Measurements from ENCODE around the gene PECR. TPM values are rescaled to one million over a fixed set of nuclear protein-coding genes. Genes with fewer than 3 reads are reported as not detected.

Gene PECR
- total RNA-seq, 6 experiments from 2014 or later: 43.4 to 115 (median 80.3) TPM

- H3K4me3 ChIP-seq: no peak overlapping the region
- H3K27me3 ChIP-seq: no peaks in the 10 kb centered on the region
- H3K9me3 ChIP-seq: no peaks in the 10 kb centered on the region
- TF ChIP-seq CTCF (IDR thresholded peaks at IDR 0.05) (no peak), POLR2A (IDR thresholded peaks at IDR 0.05) (no peak)
- H3K4me1 ChIP-seq: peaks cover 0 to 9% (median 0%) of the 10 kb centered on the region in 4 donors
- no peak for ATAC-seq
- no peak for DNase-seq
- WGBS (ENCODE audit: insufficient coverage, low coverage, low lambda C conversion rate, missing lambda C conversion rate): 93% methylated on average over 3 of the region's 3 CpGs
- intact Hi-C loops (cut with DNase I): no loop called here
- no peak overlapping the region for H3K27ac ChIP-seq
- H3K36me3 ChIP-seq: no peaks in the 10 kb centered on the region
Measured at GRCh38 chr2:216104691-216105090, 23.1 kb upstream of the PECR start.

- Histone ChIP-seq H3K27me3 (no peaks in the 10 kb centered on the region), H3K4me1 (peaks cover 0 to 3% (median 0%) of the 10 kb centered on the region in 4 donors), H3K9me3 (no peaks in the 10 kb centered on the region), H3K27ac (no peak overlapping the region), H3K4me3 (no peak overlapping the region), H3K36me3 (no peaks in the 10 kb centered on the region)
- intact Hi-C loops (cut with DNase I): no loop called here
- no peak for DNase-seq
- TF ChIP-seq CTCF (IDR thresholded peaks at IDR 0.05) (no peak), POLR2A (IDR thresholded peaks at IDR 0.05) (no peak)
- WGBS (ENCODE audit: insufficient coverage, low coverage, low lambda C conversion rate, missing lambda C conversion rate): 69% methylated on average over 1 of the region's 1 CpG
- ATAC-seq: no peak
Measured at GRCh38 chr2:216103213-216103612, 21.6 kb upstream of the PECR start.

- Histone ChIP-seq H3K4me3 (no peak overlapping the region), H3K9me3 (no peaks in the 10 kb centered on the region), H3K27ac (no peak overlapping the region), H3K4me1 (no peaks in the 10 kb centered on the region), H3K27me3 (no peaks in the 10 kb centered on the region), H3K36me3 (no peaks in the 10 kb centered on the region)
- DNase-seq: no peak
- intact Hi-C loops (cut with DNase I): no loop called here
- ATAC-seq: no peak
- WGBS (ENCODE audit: insufficient coverage, low coverage, low lambda C conversion rate, missing lambda C conversion rate): 75% methylated on average over 3 of the region's 4 CpGs
- TF ChIP-seq CTCF (IDR thresholded peaks at IDR 0.05): no peak
- no peak for TF ChIP-seq POLR2A (IDR thresholded peaks at IDR 0.05)
Measured at GRCh38 chr2:216101109-216101508, 19.5 kb upstream of the PECR start.

GRCh38 chr2:216098421-216099334 is 17.1 kb upstream of the PECR start:
- DNase-seq (no peak), ATAC-seq (no peak)
- Histone ChIP-seq H3K27me3 (no peaks in the 10 kb centered on the region), H3K27ac (no peak overlapping the region), H3K4me1 (no peaks in the 10 kb centered on the region), H3K9me3 (no peaks in the 10 kb centered on the region), H3K36me3 (no peaks in the 10 kb centered on the region), H3K4me3 (no peak overlapping the region)
- intact Hi-C loops (cut with DNase I): no loop called here
- TF ChIP-seq POLR2A (IDR thresholded peaks at IDR 0.05) (no peak), CTCF (IDR thresholded peaks at IDR 0.05) (no peak)
- 89% methylated on average over 9 of the region's 9 CpGs for WGBS (ENCODE audit: insufficient coverage, low coverage, low lambda C conversion rate, missing lambda C conversion rate)

Data from right lobe of liver (tissue), 6 donors.